ENCODE measurements around the gene DLGAP3.
"Not testable (repeated sequence)": the region's sequence is repeated elsewhere in the genome, so short reads cannot be mapped to it uniquely, and the experiment has no call there.

Gene DLGAP3

GRCh38 chr1:34975338-34975737 lies 45.9 kb upstream of the DLGAP3 start:
- no peak for DNase-seq (ENCODE audit: low read depth)
- in situ Hi-C loops (cut with HindIII; ENCODE audit: low sequenced_read_pairs) = no loop called here
- no peak overlapping the region for H3K4me3 ChIP-seq (ENCODE audit: low read depth, low read length)
- no peak for TF ChIP-seq CTCF (IDR thresholded peaks at IDR 0.05; ENCODE audit: low read depth, low read length, missing control alignments)

GRCh38 chr1:34974626-34975025 lies 45.2 kb upstream of the DLGAP3 start:
- no peak overlapping the region for H3K4me3 ChIP-seq (ENCODE audit: low read depth, low read length)
- no peak for DNase-seq (ENCODE audit: low read depth)
- no peak for TF ChIP-seq CTCF (IDR thresholded peaks at IDR 0.05; ENCODE audit: low read depth, low read length, missing control alignments)
- in situ Hi-C loops (cut with HindIII; ENCODE audit: low sequenced_read_pairs) = no loop called here

- in situ Hi-C loops (cut with HindIII; ENCODE audit: low sequenced_read_pairs) = no loop called here
- DNase-seq (ENCODE audit: low read depth) = no peak
- TF ChIP-seq CTCF (IDR thresholded peaks at IDR 0.05; ENCODE audit: low read depth, low read length, missing control alignments) = no peak
- H3K4me3 ChIP-seq (ENCODE audit: low read depth, low read length) = no peak overlapping the region
These were observed 43.9 kb upstream of the DLGAP3 start for GRCh38 chr1:34973326-34973725.

GRCh38 chr1:34970829-34971228 lies 41.4 kb upstream of the DLGAP3 start:
- TF ChIP-seq CTCF (IDR thresholded peaks at IDR 0.05; ENCODE audit: low read depth, low read length, missing control alignments) = no peak
- H3K4me3 ChIP-seq (ENCODE audit: low read depth, low read length) = no peak overlapping the region
- no peak for DNase-seq (ENCODE audit: low read depth)
- in situ Hi-C loops (cut with HindIII; ENCODE audit: low sequenced_read_pairs) = no loop called here

- no peak for DNase-seq (ENCODE audit: low read depth)
- TF ChIP-seq CTCF (IDR thresholded peaks at IDR 0.05; ENCODE audit: low read depth, low read length, missing control alignments) = no peak
- in situ Hi-C loops (cut with HindIII; ENCODE audit: low sequenced_read_pairs) = no loop called here
- H3K4me3 ChIP-seq (ENCODE audit: low read depth, low read length) = no peak overlapping the region
These were observed 40.8 kb upstream of the DLGAP3 start for GRCh38 chr1:34970220-34970735.

- in situ Hi-C loops (cut with HindIII; ENCODE audit: low sequenced_read_pairs); H3K4me3 ChIP-seq (ENCODE audit: low read depth, low read length); DNase-seq (ENCODE audit: low read depth): not testable (repeated sequence)
These were observed 38.8 kb upstream of the DLGAP3 start for GRCh38 chr1:34968297-34968696.

GRCh38 chr1:34967672-34968071 lies 38.2 kb upstream of the DLGAP3 start:
- H3K4me3 ChIP-seq (ENCODE audit: low read depth, low read length); in situ Hi-C loops (cut with HindIII; ENCODE audit: low sequenced_read_pairs); DNase-seq (ENCODE audit: low read depth): not testable (repeated sequence)

GRCh38 chr1:34965597-34965996 lies 36.1 kb upstream of the DLGAP3 start:
- in situ Hi-C loops (cut with HindIII; ENCODE audit: low sequenced_read_pairs) = no loop called here
- no peak for TF ChIP-seq CTCF (IDR thresholded peaks at IDR 0.05; ENCODE audit: low read depth, low read length, missing control alignments)
- H3K4me3 ChIP-seq (ENCODE audit: low read depth, low read length) = no peak overlapping the region
- DNase-seq (ENCODE audit: low read depth) = no peak

Data from astrocyte of the cerebellum (primary cell).